Esophagus squamous epithelium (tissue), 5 donors: ENCODE results near the gene PPP1R14C. TPM values are rescaled to one million over a fixed set of nuclear protein-coding genes. Genes with fewer than 3 reads are reported as not detected.

ENCODE experiments used
- DNase-seq: peaks from one replicate; lab custom pipeline; 2025; lab: John Stamatoyannopoulos, UW
- H3K27ac ChIP-seq, 4 donors: fragments of 200-600 bp; sonication (generic); one replicate each; pipeline ENCODE4 v1.5.1; 2016 to 2019; ENCODE audit warnings: mild to moderate bottlenecking in 1 of 4
- H3K27me3 ChIP-seq, 4 donors: fragments of 200-600 bp; sonication (generic); 1 replicate in 3 of 4; 2 replicates in 1 of 4; pipeline versions ENCODE4 v1.5.1 to v1.6.0; 2017 to 2021; ENCODE audit warnings: antibody characterized with exemption in 1 of 4
- H3K36me3 ChIP-seq, 3 donors: fragments of 200-600 bp; sonication (generic); one replicate each; pipeline ENCODE4 v1.5.1; 2016 to 2019
- H3K4me1 ChIP-seq, 3 donors: fragments of 200-600 bp; sonication (generic); one replicate each; pipeline ENCODE4 v1.5.1; 2017 to 2019
- H3K4me3 ChIP-seq, 4 donors: fragments of 200-600 bp; sonication (generic); 1 replicate in 3 of 4; 2 replicates in 1 of 4; pipeline ENCODE4 v1.5.1; 2016 to 2019; ENCODE audit warnings: mild to moderate bottlenecking in 2 of 4, moderate library complexity in 1 of 4
- H3K9me3 ChIP-seq, 3 donors: fragments of 200-600 bp; sonication (generic); one replicate each; pipeline ENCODE4 v1.5.1; 2016 to 2019
- CTCF ChIP-seq, 6 experiments: fragments of 450-650 bp in 4 of 6; fragments of 200-600 bp in 2 of 6; sonication (generic) in 2 of 6; IDR thresholded peaks; one replicate each; pipeline ENCODE4 v1.5.1; 2016 to 2019; ENCODE audit warnings: antibody characterized with exemption in 6 of 6, mild to moderate bottlenecking in 4 of 6, moderate library complexity in 4 of 6
- POLR2A ChIP-seq, 4 donors: fragments of 450-650 bp; IDR thresholded peaks; one replicate each; pipeline ENCODE4 v1.6.1; 2017; ENCODE audit warnings: antibody characterized with exemption in 4 of 4, mild to moderate bottlenecking in 4 of 4, moderate library complexity in 3 of 4
- WGBS, 2 donors: methylation state at CpG; one replicate each; pipeline ENCODE4 v1.1.5; 2018; 5-methylcytosine and 5-hydroxymethylcytosine counted together
- intact Hi-C: fragments of 100-400 bp; cut with DNase I; formaldehyde crosslinking; loops from one replicate; pipeline ENCODE4 v1.15.0; 2022
- total RNA-seq, 4 donors: library from RNA; depleted of rRNA; stranded (reverse); fragments of >200 nt; gene quantifications; one replicate each; pipeline ENCODE4 v1.1.0, GENCODE V29; 2016
- donor health status: DM: yes; HTN: yes; CAD: no.

The PPP1R14C gene
- total RNA-seq, 4 donors from 2014 or later = 9.3 to 27.8 (median 21.3) TPM

GRCh38 chr6:150293423-150294173 is 150.8 kb downstream of the PPP1R14C start:
- TF ChIP-seq CTCF (IDR thresholded peaks at IDR 0.05) = no peak
- TF ChIP-seq POLR2A (IDR thresholded peaks at IDR 0.05) = no peak
- Histone ChIP-seq H3K27me3 (peaks cover 0 to 4% (median 0%) of the 10 kb centered on the region in 4 donors), H3K4me3 (no peak overlapping the region), H3K36me3 (no peaks in the 10 kb centered on the region), H3K9me3 (peaks cover 0 to 25% (median 10%) of the 10 kb centered on the region in 3 donors), H3K4me1 (peaks cover 0 to 44% (median 7%) of the 10 kb centered on the region in 3 donors), H3K27ac (peak overlapping the region in 1 of 4 donors; percentile 14)
- 0 to 8% methylated on average over 2 of the region's 2 CpGs for WGBS, 2 donors
- DNase-seq = no peak
- intact Hi-C loops = no loop called here

- Histone ChIP-seq H3K27ac (peak overlapping the region in 1 of 4 donors; percentile 14), H3K4me1 (peaks cover 0 to 29% (median 3%) of the 10 kb centered on the region in 3 donors), H3K27me3 (peaks cover 0 to 4% (median 0%) of the 10 kb centered on the region in 4 donors), H3K4me3 (no peak overlapping the region), H3K36me3 (no peaks in the 10 kb centered on the region), H3K9me3 (peaks cover 0 to 25% (median 10%) of the 10 kb centered on the region in 3 donors)
- intact Hi-C loops = no loop called here
- 93 to 95% methylated on average over 2 of the region's 2 CpGs for WGBS, 2 donors
- no peak for DNase-seq
- no peak for TF ChIP-seq POLR2A (IDR thresholded peaks at IDR 0.05)
- no peak for TF ChIP-seq CTCF (IDR thresholded peaks at IDR 0.05)
These were observed 154.0 kb downstream of the PPP1R14C start for GRCh38 chr6:150296890-150297289.

- no peak overlapping the region for H3K4me3 ChIP-seq
- peaks cover 0 to 4% (median 0%) of the 10 kb centered on the region in 4 donors for H3K27me3 ChIP-seq
- peaks cover 0 to 25% (median 10%) of the 10 kb centered on the region in 3 donors for H3K9me3 ChIP-seq
- H3K4me1 ChIP-seq = peaks cover 0 to 29% (median 5%) of the 10 kb centered on the region in 3 donors
- WGBS, 2 donors = 53 to 82% methylated on average over 3 of the region's 3 CpGs
- peak overlapping the region in 2 of 4 donors; percentile 47 to 55 for H3K27ac ChIP-seq
- TF ChIP-seq POLR2A (IDR thresholded peaks at IDR 0.05) (no peak), CTCF (IDR thresholded peaks at IDR 0.05) (no peak)
- H3K36me3 ChIP-seq = no peaks in the 10 kb centered on the region
- DNase-seq = no peak
- intact Hi-C loops = no loop called here
These were observed 154.6 kb downstream of the PPP1R14C start for GRCh38 chr6:150297327-150298029.

DNA sequence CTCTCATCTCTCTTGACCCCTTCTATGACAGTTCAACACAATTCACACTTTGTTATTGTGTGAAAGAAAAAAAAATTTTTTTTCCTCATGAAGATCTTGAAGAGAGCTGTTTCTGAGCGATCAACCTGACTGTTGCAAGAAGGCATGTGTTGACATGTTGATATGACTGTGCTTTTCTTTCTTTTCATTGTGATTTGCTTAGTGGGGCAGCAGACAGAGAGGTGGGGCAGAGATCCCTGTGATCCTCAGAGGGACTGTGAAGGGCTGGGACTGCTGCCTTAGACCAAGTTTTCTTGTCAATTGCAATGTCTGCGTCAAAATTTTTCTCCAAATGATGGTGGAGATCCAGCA is 155.2 kb downstream of the PPP1R14C start:
- intact Hi-C loops = no loop called here
- H3K27me3 ChIP-seq = peaks cover 0 to 4% (median 0%) of the 10 kb centered on the region in 4 donors
- TF ChIP-seq POLR2A (IDR thresholded peaks at IDR 0.05) = no peak
- TF ChIP-seq CTCF (IDR thresholded peaks at IDR 0.05) = no peak
- peaks cover 0 to 27% (median 6%) of the 10 kb centered on the region in 3 donors for H3K4me1 ChIP-seq
- no peak overlapping the region for H3K4me3 ChIP-seq
- no peaks in the 10 kb centered on the region for H3K36me3 ChIP-seq
- peaks cover 0 to 25% (median 10%) of the 10 kb centered on the region in 3 donors for H3K9me3 ChIP-seq
- peak overlapping the region in 2 of 4 donors; percentile 47 to 55 for H3K27ac ChIP-seq
- DNase-seq = no peak
- WGBS, 2 donors = 67 to 73% methylated on average over 2 of the region's 2 CpGs

DNA sequence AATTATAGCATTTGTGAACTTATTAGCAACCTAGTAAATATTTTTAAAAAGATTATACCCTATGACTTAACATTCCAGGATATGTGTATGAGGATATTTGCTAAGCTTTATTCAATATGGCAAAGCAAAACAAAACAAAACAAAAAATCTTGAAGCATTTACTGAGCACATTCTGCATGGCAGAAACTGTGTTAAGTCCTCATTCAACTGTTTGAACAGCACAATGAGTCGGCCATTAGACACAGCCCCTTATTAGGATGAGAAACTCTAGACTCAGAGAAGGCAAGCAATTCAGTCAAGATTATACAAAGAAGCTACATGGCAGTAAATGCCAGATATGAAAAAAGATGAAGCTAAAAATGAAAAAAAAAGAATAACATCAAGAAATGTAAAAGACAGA is 155.8 kb downstream of the PPP1R14C start:
- Histone ChIP-seq H3K27ac (no peak overlapping the region), H3K9me3 (peaks cover 0 to 25% (median 10%) of the 10 kb centered on the region in 3 donors), H3K4me3 (no peak overlapping the region), H3K4me1 (peaks cover 0 to 21% (median 6%) of the 10 kb centered on the region in 3 donors), H3K36me3 (no peaks in the 10 kb centered on the region), H3K27me3 (peaks cover 0 to 4% (median 0%) of the 10 kb centered on the region in 4 donors)
- TF ChIP-seq CTCF (IDR thresholded peaks at IDR 0.05) (no peak), POLR2A (IDR thresholded peaks at IDR 0.05) (no peak)
- intact Hi-C loops = no loop called here
- no peak for DNase-seq
- WGBS, 2 donors = 75 to 80% methylated on average over 1 of the region's 1 CpG
